Measurements from ENCODE around the gene CNIH2.

- TF ChIP-seq MTF1 (CRISPR knock-in tag; IDR thresholded peaks at IDR 0.05) (no peak), SRY (CRISPR knock-in tag; IDR thresholded peaks at IDR 0.05) (no peak), MYNN (CRISPR knock-in tag; IDR thresholded peaks at IDR 0.05; ENCODE audit: low read depth) (no peak), ZNF841 (CRISPR knock-in tag; IDR thresholded peaks at IDR 0.05; ENCODE audit: borderline replicate concordance) (no peak)
- TF ChIP-seq, protein P1, sequence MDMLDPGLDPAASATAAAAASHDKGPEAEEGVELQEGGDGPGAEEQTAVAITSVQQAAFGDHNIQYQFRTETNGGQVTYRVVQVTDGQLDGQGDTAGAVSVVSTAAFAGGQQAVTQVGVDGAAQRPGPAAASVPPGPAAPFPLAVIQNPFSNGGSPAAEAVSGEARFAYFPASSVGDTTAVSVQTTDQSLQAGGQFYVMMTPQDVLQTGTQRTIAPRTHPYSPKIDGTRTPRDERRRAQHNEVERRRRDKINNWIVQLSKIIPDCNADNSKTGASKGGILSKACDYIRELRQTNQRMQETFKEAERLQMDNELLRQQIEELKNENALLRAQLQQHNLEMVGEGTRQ (IDR thresholded peaks at IDR 0.05; ENCODE audit: low read depth, low read length): no peak
- TF ChIP-seq, protein P1 (CRISPR knock-in tag; IDR thresholded peaks at IDR 0.05; ENCODE audit: borderline replicate concordance): no peak
These were observed 51.2 kb downstream of the CNIH2 start for GRCh38 chr11:66329165-66329673.

Measured in HepG2 (cell line).